WTC11 (cell line): Measurements from ENCODE around the gene CDH20. TPM values are rescaled to one million over a fixed set of nuclear protein-coding genes. Genes with fewer than 3 reads are reported as not detected.

Experiments used
- ATAC-seq: fragments of 200-7000 bp; cut with Tn5 transposase; 2 replicates; pipeline ENCODE4 v1.10.0; 2021; ENCODE audit warnings: mild to moderate bottlenecking, moderate library complexity
- CTCF ChIA-PET: fragments of 300-600 bp; sonication (Branson Sonifier 250); formaldehyde crosslinking; loops from one replicate; lab custom pipeline; 2021; ENCODE audit warnings: antibody characterized with exemption; lab: Charles Lee
- POLR2A ChIA-PET: fragments of 350-600 bp; sonication (Branson Sonifier 250); formaldehyde crosslinking; loops from one replicate; lab custom pipeline; 2021; ENCODE audit warnings: antibody characterized with exemption; lab: Charles Lee
- DNase-seq: peaks from one replicate; pipeline ENCODE4 v3.0.0; 2021; ENCODE audit warnings: low spot score
- H3K27ac Mint-ChIP-seq: 2 replicates; pipeline ENCODE4 v1.8.0; 2021; ENCODE audit warnings: mixed read lengths
- H3K27me3 Mint-ChIP-seq: 2 replicates; pipeline ENCODE4 v1.8.0; 2021; ENCODE audit warnings: low read depth, mild to moderate bottlenecking, moderate library complexity, mixed read lengths
- H3K36me3 Mint-ChIP-seq: 2 replicates; pipeline ENCODE4 v1.8.0; 2021; ENCODE audit warnings: mixed read lengths
- H3K4me1 Mint-ChIP-seq: 2 replicates; pipeline ENCODE4 v1.8.0; 2022; ENCODE audit warnings: mixed read lengths
- H3K4me3 Mint-ChIP-seq: 2 replicates; pipeline ENCODE4 v1.8.0; 2021; ENCODE audit warnings: mild to moderate bottlenecking, moderate library complexity, mixed read lengths
- H3K9me3 Mint-ChIP-seq: 2 replicates; pipeline ENCODE4 v1.8.0; 2021; ENCODE audit warnings: mixed read lengths
- CBFB ChIP-seq: sonication (generic); formaldehyde crosslinking; IDR thresholded peaks from 2 replicates; pipeline ENCODE4 v1.8.1; 2022; ENCODE audit warnings: mild to moderate bottlenecking, low read depth, missing genetic modification reagents
- ELF4 ChIP-seq: sonication (generic); formaldehyde crosslinking; IDR thresholded peaks from 2 replicates; pipeline ENCODE4 v1.8.1; 2022; ENCODE audit warnings: low read depth, mild to moderate bottlenecking, moderate library complexity, missing genetic modification reagents
- KAT7 ChIP-seq: sonication (generic); formaldehyde crosslinking; IDR thresholded peaks from 2 replicates; pipeline ENCODE4 v1.8.1; 2023; ENCODE audit warnings: missing genetic modification reagents, mild to moderate bottlenecking, borderline replicate concordance
- MYBL2 ChIP-seq: sonication (generic); formaldehyde crosslinking; IDR thresholded peaks from 2 replicates; pipeline ENCODE4 v1.8.1; 2023; ENCODE audit warnings: mild to moderate bottlenecking, moderate library complexity, missing genetic modification reagents
- NFE2L1 ChIP-seq: sonication (generic); formaldehyde crosslinking; IDR thresholded peaks from 2 replicates; pipeline ENCODE4 v1.8.1; 2023; ENCODE audit warnings: missing genetic modification reagents
- OVOL2 ChIP-seq: fragments of 250-450 bp; sonication (Bioruptor Pico); IDR thresholded peaks from 2 replicates; pipeline ENCODE4 v1.9.0; 2021; ENCODE audit warnings: mild to moderate bottlenecking, borderline replicate concordance
- SOX15 ChIP-seq: fragments of 250-450 bp; sonication (Bioruptor Pico); IDR thresholded peaks from 2 replicates; pipeline ENCODE4 v1.9.0; 2021; ENCODE audit warnings: mild to moderate bottlenecking
- ZNF416 ChIP-seq: fragments of 250-450 bp; sonication (Bioruptor Pico); IDR thresholded peaks from 2 replicates; pipeline ENCODE4 v1.9.0; 2021; ENCODE audit warnings: mild to moderate bottlenecking, inconsistent platforms
- total RNA-seq: library from RNA; stranded (reverse); gene quantifications from 3 replicates; pipeline ENCODE4 v1.2.3, GENCODE V29; 2021
- TF ChIP-seq, protein P1 (sequence below): sonication (generic); formaldehyde crosslinking; IDR thresholded peaks from 2 replicates; pipeline ENCODE4 v1.8.0; 2023; ENCODE audit warnings: mild to moderate bottlenecking, missing genetic modification reagents
- TF ChIP-seq, protein P2 (sequence below): fragments of 250-450 bp; sonication (Bioruptor Pico); IDR thresholded peaks from 2 replicates; pipeline ENCODE4 v2.1.2; 2022; ENCODE audit warnings: mild to moderate bottlenecking, moderate library complexity
- TF ChIP-seq, protein P3 (sequence below): sonication (generic); formaldehyde crosslinking; IDR thresholded peaks from 2 replicates; pipeline ENCODE4 v1.8.1; 2022; ENCODE audit warnings: low read depth, mild to moderate bottlenecking, moderate library complexity, missing genetic modification reagents, borderline replicate concordance
- TF ChIP-seq, protein P4 (sequence below): sonication (generic); formaldehyde crosslinking; IDR thresholded peaks from 2 replicates; pipeline ENCODE4 v1.8.1; 2023; ENCODE audit warnings: mild to moderate bottlenecking, moderate library complexity, missing genetic modification reagents
- TF ChIP-seq, protein P5 (sequence below): sonication (generic); formaldehyde crosslinking; conservative IDR thresholded peaks from 2 replicates; pipeline ENCODE4 v1.8.1; 2022; ENCODE audit warnings: mild to moderate bottlenecking, missing genetic modification reagents
- TF ChIP-seq, protein P6 (sequence below): sonication (generic); formaldehyde crosslinking; IDR thresholded peaks from 2 replicates; pipeline ENCODE4 v1.8.0; 2023; ENCODE audit warnings: missing genetic modification reagents
- TF ChIP-seq, protein P7 (sequence below): sonication (generic); formaldehyde crosslinking; IDR thresholded peaks from 2 replicates; pipeline ENCODE4 v1.8.1; 2023; ENCODE audit warnings: mild to moderate bottlenecking, missing genetic modification reagents, moderate library complexity
- TF ChIP-seq, protein P8 (sequence below): sonication (generic); formaldehyde crosslinking; IDR thresholded peaks from 2 replicates; pipeline ENCODE4 v1.8.0; 2022; ENCODE audit warnings: mild to moderate bottlenecking, missing genetic modification reagents
- TF ChIP-seq, protein P9 (sequence below): fragments of 250-450 bp; sonication (Bioruptor Pico); IDR thresholded peaks from 2 replicates; pipeline ENCODE4 v1.8.0; 2021; ENCODE audit warnings: mild to moderate bottlenecking
- TF ChIP-seq, protein P10 (sequence below): sonication (generic); formaldehyde crosslinking; IDR thresholded peaks from 2 replicates; pipeline ENCODE4 v1.8.0; 2023; ENCODE audit warnings: missing genetic modification reagents, mild to moderate bottlenecking, borderline replicate concordance

CDH20 gene
- total RNA-seq, 1 experiment from 2014 or later = 0.39 TPM

DNA sequence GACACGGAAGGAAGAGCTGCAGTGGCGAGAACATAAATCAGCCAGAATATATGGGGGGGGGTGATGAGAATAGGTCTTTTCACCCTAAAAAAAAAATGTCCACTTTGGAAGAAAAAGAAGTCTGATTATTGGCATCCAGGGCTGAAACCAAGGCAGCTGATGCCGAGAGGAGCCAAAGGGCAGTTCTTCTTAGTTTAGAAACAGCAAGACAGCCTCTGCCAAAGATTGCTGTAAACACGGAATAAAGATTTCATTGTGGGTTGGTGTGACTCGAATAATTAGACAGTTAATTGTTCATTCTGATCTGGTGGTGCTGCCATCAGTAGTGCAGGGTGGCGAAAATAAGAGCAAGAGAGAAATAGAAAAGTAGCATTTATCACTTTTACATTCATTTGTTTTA, 3.5 kb downstream of the CDH20 start (continued):
- TF ChIP-seq, protein P1, sequence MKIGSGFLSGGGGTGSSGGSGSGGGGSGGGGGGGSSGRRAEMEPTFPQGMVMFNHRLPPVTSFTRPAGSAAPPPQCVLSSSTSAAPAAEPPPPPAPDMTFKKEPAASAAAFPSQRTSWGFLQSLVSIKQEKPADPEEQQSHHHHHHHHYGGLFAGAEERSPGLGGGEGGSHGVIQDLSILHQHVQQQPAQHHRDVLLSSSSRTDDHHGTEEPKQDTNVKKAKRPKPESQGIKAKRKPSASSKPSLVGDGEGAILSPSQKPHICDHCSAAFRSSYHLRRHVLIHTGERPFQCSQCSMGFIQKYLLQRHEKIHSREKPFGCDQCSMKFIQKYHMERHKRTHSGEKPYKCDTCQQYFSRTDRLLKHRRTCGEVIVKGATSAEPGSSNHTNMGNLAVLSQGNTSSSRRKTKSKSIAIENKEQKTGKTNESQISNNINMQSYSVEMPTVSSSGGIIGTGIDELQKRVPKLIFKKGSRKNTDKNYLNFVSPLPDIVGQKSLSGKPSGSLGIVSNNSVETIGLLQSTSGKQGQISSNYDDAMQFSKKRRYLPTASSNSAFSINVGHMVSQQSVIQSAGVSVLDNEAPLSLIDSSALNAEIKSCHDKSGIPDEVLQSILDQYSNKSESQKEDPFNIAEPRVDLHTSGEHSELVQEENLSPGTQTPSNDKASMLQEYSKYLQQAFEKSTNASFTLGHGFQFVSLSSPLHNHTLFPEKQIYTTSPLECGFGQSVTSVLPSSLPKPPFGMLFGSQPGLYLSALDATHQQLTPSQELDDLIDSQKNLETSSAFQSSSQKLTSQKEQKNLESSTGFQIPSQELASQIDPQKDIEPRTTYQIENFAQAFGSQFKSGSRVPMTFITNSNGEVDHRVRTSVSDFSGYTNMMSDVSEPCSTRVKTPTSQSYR (CRISPR knock-in tag) = no peak
- TF ChIP-seq ZNF416 (CRISPR knock-in tag) (no peak), NFE2L1 (CRISPR knock-in tag) (no peak), KAT7 (no peak), SOX15 (no peak), MYBL2 (CRISPR knock-in tag) (no peak)
- TF ChIP-seq, protein P2, sequence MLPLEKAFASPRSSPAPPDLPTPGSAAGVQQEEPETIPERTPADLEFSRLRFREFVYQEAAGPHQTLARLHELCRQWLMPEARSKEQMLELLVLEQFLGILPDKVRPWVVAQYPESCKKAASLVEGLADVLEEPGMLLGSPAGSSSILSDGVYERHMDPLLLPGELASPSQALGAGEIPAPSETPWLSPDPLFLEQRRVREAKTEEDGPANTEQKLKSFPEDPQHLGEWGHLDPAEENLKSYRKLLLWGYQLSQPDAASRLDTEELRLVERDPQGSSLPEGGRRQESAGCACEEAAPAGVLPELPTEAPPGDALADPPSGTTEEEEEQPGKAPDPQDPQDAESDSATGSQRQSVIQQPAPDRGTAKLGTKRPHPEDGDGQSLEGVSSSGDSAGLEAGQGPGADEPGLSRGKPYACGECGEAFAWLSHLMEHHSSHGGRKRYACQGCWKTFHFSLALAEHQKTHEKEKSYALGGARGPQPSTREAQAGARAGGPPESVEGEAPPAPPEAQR (CRISPR knock-in tag) = no peak

DNA sequence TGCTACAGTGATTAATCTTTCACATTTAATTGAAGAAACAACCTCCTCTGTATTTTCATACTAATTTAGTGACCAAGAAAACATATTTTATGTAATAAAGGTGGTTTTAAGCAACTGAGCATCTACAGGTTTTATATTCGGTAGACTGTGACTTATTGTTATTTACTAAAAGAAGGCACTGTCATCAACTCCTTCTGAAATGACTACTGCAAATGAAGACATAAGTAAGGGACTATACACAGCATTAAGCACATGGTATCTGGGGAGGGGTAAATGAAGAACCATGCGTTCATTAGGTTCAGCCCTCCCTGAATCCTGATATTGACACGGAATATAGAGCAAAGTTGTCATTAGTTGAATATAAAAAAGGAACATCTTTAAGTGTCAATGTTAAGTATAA, 4.3 kb downstream of the CDH20 start:
- no peaks in the 10 kb centered on the region for H3K9me3 Mint-ChIP-seq

More for the DNA sequence above, 4.3 kb downstream of the CDH20 start:
- no peak for ATAC-seq
- no peak for DNase-seq
- TF ChIP-seq, protein P3, sequence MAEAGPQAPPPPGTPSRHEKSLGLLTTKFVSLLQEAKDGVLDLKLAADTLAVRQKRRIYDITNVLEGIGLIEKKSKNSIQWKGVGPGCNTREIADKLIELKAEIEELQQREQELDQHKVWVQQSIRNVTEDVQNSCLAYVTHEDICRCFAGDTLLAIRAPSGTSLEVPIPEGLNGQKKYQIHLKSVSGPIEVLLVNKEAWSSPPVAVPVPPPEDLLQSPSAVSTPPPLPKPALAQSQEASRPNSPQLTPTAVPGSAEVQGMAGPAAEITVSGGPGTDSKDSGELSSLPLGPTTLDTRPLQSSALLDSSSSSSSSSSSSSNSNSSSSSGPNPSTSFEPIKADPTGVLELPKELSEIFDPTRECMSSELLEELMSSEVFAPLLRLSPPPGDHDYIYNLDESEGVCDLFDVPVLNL (CRISPR knock-in tag) = no peak
- TF ChIP-seq, protein P4, sequence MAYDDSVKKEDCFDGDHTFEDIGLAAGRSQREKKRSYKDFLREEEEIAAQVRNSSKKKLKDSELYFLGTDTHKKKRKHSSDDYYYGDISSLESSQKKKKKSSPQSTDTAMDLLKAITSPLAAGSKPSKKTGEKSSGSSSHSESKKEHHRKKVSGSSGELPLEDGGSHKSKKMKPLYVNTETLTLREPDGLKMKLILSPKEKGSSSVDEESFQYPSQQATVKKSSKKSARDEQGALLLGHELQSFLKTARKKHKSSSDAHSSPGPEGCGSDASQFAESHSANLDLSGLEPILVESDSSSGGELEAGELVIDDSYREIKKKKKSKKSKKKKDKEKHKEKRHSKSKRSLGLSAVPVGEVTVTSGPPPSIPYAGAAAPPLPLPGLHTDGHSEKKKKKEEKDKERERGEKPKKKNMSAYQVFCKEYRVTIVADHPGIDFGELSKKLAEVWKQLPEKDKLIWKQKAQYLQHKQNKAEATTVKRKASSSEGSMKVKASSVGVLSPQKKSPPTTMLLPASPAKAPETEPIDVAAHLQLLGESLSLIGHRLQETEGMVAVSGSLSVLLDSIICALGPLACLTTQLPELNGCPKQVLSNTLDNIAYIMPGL (CRISPR knock-in tag) = no peak
- TF ChIP-seq ZNF416 (CRISPR knock-in tag) = no peak
- TF ChIP-seq OVOL2 (CRISPR knock-in tag) = no peak
- TF ChIP-seq, protein P5, sequence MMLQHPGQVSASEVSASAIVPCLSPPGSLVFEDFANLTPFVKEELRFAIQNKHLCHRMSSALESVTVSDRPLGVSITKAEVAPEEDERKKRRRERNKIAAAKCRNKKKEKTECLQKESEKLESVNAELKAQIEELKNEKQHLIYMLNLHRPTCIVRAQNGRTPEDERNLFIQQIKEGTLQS (CRISPR knock-in tag) = no peak
- TF ChIP-seq, protein P6, sequence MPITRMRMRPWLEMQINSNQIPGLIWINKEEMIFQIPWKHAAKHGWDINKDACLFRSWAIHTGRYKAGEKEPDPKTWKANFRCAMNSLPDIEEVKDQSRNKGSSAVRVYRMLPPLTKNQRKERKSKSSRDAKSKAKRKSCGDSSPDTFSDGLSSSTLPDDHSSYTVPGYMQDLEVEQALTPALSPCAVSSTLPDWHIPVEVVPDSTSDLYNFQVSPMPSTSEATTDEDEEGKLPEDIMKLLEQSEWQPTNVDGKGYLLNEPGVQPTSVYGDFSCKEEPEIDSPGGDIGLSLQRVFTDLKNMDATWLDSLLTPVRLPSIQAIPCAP = no peak
- TF ChIP-seq, protein P7, sequence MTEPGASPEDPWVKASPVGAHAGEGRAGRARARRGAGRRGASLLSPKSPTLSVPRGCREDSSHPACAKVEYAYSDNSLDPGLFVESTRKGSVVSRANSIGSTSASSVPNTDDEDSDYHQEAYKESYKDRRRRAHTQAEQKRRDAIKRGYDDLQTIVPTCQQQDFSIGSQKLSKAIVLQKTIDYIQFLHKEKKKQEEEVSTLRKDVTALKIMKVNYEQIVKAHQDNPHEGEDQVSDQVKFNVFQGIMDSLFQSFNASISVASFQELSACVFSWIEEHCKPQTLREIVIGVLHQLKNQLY (CRISPR knock-in tag) = no peak
- TF ChIP-seq CBFB (CRISPR knock-in tag) = no peak
- no peak for TF ChIP-seq ELF4 (CRISPR knock-in tag)
- TF ChIP-seq, protein P8, sequence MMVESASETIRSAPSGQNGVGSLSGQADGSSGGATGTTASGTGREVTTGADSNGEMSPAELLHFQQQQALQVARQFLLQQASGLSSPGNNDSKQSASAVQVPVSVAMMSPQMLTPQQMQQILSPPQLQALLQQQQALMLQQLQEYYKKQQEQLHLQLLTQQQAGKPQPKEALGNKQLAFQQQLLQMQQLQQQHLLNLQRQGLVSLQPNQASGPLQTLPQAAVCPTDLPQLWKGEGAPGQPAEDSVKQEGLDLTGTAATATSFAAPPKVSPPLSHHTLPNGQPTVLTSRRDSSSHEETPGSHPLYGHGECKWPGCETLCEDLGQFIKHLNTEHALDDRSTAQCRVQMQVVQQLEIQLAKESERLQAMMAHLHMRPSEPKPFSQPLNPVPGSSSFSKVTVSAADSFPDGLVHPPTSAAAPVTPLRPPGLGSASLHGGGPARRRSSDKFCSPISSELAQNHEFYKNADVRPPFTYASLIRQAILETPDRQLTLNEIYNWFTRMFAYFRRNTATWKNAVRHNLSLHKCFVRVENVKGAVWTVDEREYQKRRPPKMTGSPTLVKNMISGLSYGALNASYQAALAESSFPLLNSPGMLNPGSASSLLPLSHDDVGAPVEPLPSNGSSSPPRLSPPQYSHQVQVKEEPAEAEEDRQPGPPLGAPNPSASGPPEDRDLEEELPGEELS (CRISPR knock-in tag) = no peak
- TF ChIP-seq, protein P9, sequence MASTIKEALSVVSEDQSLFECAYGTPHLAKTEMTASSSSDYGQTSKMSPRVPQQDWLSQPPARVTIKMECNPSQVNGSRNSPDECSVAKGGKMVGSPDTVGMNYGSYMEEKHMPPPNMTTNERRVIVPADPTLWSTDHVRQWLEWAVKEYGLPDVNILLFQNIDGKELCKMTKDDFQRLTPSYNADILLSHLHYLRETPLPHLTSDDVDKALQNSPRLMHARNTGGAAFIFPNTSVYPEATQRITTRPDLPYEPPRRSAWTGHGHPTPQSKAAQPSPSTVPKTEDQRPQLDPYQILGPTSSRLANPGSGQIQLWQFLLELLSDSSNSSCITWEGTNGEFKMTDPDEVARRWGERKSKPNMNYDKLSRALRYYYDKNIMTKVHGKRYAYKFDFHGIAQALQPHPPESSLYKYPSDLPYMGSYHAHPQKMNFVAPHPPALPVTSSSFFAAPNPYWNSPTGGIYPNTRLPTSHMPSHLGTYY = no peak
- TF ChIP-seq, protein P10, sequence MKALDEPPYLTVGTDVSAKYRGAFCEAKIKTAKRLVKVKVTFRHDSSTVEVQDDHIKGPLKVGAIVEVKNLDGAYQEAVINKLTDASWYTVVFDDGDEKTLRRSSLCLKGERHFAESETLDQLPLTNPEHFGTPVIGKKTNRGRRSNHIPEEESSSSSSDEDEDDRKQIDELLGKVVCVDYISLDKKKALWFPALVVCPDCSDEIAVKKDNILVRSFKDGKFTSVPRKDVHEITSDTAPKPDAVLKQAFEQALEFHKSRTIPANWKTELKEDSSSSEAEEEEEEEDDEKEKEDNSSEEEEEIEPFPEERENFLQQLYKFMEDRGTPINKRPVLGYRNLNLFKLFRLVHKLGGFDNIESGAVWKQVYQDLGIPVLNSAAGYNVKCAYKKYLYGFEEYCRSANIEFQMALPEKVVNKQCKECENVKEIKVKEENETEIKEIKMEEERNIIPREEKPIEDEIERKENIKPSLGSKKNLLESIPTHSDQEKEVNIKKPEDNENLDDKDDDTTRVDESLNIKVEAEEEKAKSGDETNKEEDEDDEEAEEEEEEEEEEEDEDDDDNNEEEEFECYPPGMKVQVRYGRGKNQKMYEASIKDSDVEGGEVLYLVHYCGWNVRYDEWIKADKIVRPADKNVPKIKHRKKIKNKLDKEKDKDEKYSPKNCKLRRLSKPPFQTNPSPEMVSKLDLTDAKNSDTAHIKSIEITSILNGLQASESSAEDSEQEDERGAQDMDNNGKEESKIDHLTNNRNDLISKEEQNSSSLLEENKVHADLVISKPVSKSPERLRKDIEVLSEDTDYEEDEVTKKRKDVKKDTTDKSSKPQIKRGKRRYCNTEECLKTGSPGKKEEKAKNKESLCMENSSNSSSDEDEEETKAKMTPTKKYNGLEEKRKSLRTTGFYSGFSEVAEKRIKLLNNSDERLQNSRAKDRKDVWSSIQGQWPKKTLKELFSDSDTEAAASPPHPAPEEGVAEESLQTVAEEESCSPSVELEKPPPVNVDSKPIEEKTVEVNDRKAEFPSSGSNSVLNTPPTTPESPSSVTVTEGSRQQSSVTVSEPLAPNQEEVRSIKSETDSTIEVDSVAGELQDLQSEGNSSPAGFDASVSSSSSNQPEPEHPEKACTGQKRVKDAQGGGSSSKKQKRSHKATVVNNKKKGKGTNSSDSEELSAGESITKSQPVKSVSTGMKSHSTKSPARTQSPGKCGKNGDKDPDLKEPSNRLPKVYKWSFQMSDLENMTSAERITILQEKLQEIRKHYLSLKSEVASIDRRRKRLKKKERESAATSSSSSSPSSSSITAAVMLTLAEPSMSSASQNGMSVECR = no peak
- TF ChIP-seq, all 79 proteins: peak for 0
- H3K27me3 Mint-ChIP-seq = peaks cover 31% of the 10 kb centered on the region
- CTCF ChIA-PET = no interaction called here
- H3K4me3 Mint-ChIP-seq = no peak overlapping the region
- peaks cover 33% of the 10 kb centered on the region for H3K4me1 Mint-ChIP-seq
- POLR2A ChIA-PET = no interaction called here
- H3K27ac Mint-ChIP-seq = no peak overlapping the region
- no peaks in the 10 kb centered on the region for H3K36me3 Mint-ChIP-seq
